ENCODE measurements around the gene RNU7-1.
A peak's percentile ranks its signal among the peaks of the same experiment; 100 is the strongest.

RNU7-1 gene

GRCh38 chr12:6966351-6966750 lies 22.7 kb downstream of the RNU7-1 start:
- DNase-seq, result no peak

GRCh38 chr12:6967651-6968100 lies 24.1 kb downstream of the RNU7-1 start:
- no peak for DNase-seq

- no peak for DNase-seq
Observed at GRCh38 chr12:6968426-6968825, 24.8 kb downstream of the RNU7-1 start.

DNA sequence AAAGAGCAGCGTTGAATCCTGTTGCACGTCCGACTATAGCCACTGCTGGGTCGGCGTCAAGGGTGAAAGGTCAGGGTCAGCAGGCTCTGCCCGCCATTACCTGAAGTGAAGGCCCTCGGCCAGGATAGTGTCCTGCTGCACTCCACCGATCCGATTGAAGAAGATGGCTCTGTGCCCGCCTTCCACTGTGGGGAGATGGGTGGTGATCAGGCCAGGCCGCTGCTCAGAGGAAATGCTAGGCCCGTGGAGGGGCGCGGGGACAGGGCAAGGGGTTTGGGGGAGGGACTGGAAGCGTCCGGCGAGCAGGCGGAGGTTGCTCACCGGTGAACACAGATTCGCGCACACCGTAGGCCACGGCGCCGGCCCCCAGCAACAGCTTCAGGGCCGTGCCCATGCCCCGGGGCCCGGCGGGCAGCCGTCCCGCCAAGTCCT lies 26.5 kb downstream of the RNU7-1 start:
- DNase-seq, result peak; percentile 61

GRCh38 chr12:6974180-6974579 lies 30.6 kb downstream of the RNU7-1 start:
- DNase-seq, result no peak

GRCh38 chr12:6975297-6976032 lies 31.8 kb downstream of the RNU7-1 start:
- DNase-seq, result no peak

- no peak for DNase-seq
Observed at GRCh38 chr12:6977653-6978052, 34.0 kb downstream of the RNU7-1 start.

DNA sequence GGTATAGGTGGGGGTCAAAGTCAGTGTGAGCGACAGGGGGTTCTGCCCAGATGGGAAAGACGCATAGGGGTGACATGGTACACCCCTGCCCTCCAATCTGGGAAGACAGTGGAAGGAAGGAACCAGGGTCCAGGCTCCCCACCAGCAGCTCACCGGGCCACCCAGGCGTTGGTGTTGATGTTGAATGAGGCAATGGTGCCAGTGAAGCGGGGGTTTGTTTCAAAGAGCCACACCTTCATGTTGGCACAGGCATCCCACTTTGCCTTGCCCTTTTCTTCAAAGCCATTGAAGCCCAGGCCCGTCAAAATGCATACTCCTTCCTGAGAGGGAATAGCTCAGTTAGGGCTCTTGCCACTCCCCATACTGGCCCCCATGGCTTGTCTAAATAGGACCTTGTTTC lies 34.6 kb downstream of the RNU7-1 start:
- DNase-seq, result no peak

DNA sequence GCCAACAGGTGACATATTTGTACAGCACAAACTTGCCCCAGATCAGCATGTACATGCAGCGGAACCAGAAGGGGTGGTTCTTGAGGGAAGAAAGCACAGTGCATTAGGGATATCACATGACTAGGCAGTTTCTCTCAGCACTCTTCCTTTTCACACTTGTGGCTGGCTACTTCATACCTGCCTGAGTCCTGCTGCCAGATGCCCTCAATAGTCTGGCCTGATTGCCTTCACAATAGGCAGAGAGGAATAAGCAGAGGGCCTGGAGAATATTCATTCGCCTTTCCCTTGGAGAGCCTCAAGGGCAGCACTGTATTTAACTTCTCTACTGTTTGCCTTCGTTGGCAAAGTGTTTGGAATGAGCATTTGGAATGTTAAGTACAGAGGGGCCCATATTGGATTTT lies 35.0 kb downstream of the RNU7-1 start:
- DNase-seq, result no peak

GRCh38 chr12:6979021-6979420 lies 35.4 kb downstream of the RNU7-1 start:
- DNase-seq, result no peak

GRCh38 chr12:6979453-6979852 lies 35.8 kb downstream of the RNU7-1 start:
- DNase-seq, result no peak

DNA sequence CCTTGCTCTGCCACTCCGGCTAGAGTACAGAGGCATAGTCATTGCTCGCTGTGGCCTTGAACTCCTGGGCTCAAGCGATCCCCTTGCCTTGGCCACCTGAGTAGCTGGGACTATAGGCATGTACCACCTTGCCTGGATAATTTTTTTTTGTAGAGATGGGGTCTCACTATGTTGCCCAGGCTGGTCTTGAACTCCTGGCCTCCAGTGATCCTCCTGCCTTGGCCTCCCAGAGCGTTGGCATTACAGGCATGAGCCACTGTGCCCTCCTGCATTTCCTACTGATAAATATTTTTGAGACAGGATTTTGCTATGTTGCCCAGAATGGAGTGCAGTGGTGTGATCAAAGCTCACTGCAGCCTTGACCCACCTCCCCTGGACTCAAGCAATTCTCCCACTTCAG lies 36.5 kb downstream of the RNU7-1 start:
- no peak for DNase-seq

DNA sequence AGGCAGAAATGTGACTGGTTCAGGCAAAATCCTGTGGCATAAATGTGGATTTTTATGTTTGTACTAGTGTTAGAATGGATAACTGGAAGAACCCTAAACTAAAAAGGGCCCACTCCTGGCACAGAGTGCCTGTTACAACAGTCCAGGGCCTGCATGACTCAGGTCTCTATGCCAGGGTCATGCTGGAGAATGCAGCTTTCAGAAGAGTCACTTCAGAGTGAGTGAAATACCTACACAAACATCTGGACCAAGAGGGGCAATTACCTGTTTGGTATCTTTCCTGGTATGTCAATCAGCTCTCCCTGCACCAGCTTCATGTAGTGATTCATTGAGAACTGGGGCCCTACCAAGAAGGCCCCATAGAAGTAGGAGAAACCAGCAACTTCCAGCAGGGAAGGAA lies 37.1 kb downstream of the RNU7-1 start:
- DNase-seq, result no peak

GRCh38 chr12:6981152-6982052 lies 37.8 kb downstream of the RNU7-1 start:
- no peak for DNase-seq

GRCh38 chr12:6982532-6982931 lies 38.9 kb downstream of the RNU7-1 start:
- DNase-seq, result no peak

DNA sequence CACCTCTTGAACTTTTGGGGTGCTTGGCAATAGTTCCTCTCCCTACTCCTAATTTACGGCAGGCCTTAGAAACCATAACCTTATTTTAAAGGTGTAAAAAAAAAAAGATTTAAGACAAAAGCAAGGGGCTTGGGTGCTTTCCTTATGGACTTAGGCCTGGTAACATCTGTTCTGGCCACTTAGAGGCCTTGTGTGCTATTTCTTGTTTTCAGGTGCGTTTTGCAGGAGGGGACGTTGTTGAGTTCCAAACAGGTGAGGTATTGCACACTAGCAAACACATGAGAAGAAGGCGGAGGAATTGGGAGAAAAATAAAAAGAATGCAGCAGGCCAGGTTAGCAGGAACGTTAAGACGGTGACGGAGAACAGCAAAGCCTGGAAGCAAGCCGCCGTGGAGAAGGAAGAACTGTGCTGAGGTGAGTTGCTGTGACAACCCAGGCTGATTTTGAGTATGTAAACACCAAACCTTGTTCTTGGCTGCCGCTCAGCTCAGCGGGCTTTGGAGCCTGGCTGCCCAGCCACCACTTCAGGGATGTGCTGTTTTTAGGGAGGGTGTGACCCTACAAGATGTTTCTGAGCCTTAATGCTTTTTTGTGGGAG lies 44.4 kb downstream of the RNU7-1 start:
- no peak for DNase-seq

Measured in NCI-H69 (cell line).